C4-2B (cell line): Measurements from ENCODE around the gene MATN1.
"Not testable (repeated sequence)": the region's sequence is repeated elsewhere in the genome, so short reads cannot be mapped to it uniquely, and the experiment has no call there.

Experiments used
- ZFX ChIP-seq: fragments of 450-650 bp; IDR thresholded peaks from 2 replicates; pipeline ENCODE4 v1.6.1; 2017
- TF ChIP-seq, protein P1 (sequence below): fragments of 450-650 bp; conservative IDR thresholded peaks from 2 replicates; pipeline ENCODE4 v1.5.1; 2017; ENCODE audit warnings: mild to moderate bottlenecking

DNA sequence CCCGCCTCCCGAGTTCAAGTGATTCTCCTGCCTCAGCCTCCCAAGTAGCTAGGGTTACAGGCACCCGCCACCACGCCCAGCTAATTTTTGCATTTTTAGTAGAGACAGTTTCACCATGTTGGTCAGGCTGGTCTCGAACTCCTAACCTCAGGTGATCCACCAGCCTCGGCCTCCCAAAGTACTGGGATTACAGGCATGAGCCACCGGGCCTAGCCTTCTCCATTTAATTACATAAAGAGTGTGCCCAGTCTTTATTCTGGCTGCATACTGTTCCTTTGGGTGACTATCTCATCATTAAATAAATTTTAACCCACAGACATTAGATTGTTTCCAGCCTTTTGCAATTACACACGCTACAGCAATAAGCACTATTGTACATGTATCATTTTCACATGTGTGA, 43.6 kb upstream of the MATN1 start:
- TF ChIP-seq, protein P1, sequence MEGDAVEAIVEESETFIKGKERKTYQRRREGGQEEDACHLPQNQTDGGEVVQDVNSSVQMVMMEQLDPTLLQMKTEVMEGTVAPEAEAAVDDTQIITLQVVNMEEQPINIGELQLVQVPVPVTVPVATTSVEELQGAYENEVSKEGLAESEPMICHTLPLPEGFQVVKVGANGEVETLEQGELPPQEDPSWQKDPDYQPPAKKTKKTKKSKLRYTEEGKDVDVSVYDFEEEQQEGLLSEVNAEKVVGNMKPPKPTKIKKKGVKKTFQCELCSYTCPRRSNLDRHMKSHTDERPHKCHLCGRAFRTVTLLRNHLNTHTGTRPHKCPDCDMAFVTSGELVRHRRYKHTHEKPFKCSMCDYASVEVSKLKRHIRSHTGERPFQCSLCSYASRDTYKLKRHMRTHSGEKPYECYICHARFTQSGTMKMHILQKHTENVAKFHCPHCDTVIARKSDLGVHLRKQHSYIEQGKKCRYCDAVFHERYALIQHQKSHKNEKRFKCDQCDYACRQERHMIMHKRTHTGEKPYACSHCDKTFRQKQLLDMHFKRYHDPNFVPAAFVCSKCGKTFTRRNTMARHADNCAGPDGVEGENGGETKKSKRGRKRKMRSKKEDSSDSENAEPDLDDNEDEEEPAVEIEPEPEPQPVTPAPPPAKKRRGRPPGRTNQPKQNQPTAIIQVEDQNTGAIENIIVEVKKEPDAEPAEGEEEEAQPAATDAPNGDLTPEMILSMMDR: not testable (repeated sequence)
- not testable (repeated sequence) for TF ChIP-seq ZFX
